Neural crest cell (in vitro differentiated cells): ENCODE measurements around the gene PAK1. TPM values are rescaled to one million over a fixed set of nuclear protein-coding genes. Genes with fewer than 3 reads are reported as not detected.

ENCODE experiments used
- DNase-seq: peaks from one replicate; pipeline ENCODE4 v3.0.0; 2021; ENCODE audit warnings: low read depth, mixed read lengths, low spot score
- H3K27ac Mint-ChIP-seq: one replicate; pipeline ENCODE4 v1.8.0; 2021; ENCODE audit warnings: mild to moderate bottlenecking, mixed read lengths; ENCODE audit not compliant: unreplicated experiment
- H3K27me3 Mint-ChIP-seq: 2 replicates; pipeline ENCODE4 v1.8.0; 2021; ENCODE audit warnings: low read depth, mild to moderate bottlenecking, mixed read lengths
- H3K36me3 Mint-ChIP-seq: 2 replicates; pipeline ENCODE4 v1.8.0; 2021; ENCODE audit warnings: low read depth, mild to moderate bottlenecking, mixed read lengths
- H3K4me1 Mint-ChIP-seq: 2 replicates; pipeline ENCODE4 v1.8.0; 2021; ENCODE audit warnings: mixed read lengths
- H3K4me3 Mint-ChIP-seq: one replicate; pipeline ENCODE4 v1.8.0; 2021; ENCODE audit warnings: mild to moderate bottlenecking, mixed read lengths
- H3K9me3 Mint-ChIP-seq: 2 replicates; pipeline ENCODE4 v1.8.0; 2021; ENCODE audit warnings: mixed read lengths
- CTCF ChIP-seq: fragments of 200-600 bp; sonication (generic); conservative IDR thresholded peaks from 2 replicates; pipeline ENCODE4 v1.5.0; 2021; ENCODE audit warnings: antibody characterized with exemption, mild to moderate bottlenecking
- total RNA-seq: library from RNA; stranded (reverse); gene quantifications from 2 replicates; pipeline ENCODE4 v1.2.1, GENCODE V29; 2021

PAK1 gene
- total RNA-seq, 1 donor from 2014 or later = 60.5 TPM

- no peaks in the 10 kb centered on the region for H3K27me3 Mint-ChIP-seq
- peaks cover 7% of the 10 kb centered on the region for H3K36me3 Mint-ChIP-seq
- no peak overlapping the region for H3K4me3 Mint-ChIP-seq
- no peak for TF ChIP-seq CTCF
- DNase-seq = no peak
- no peaks in the 10 kb centered on the region for H3K9me3 Mint-ChIP-seq
- no peaks in the 10 kb centered on the region for H3K4me1 Mint-ChIP-seq
- H3K27ac Mint-ChIP-seq = no peak overlapping the region
Measured at GRCh38 chr11:77381729-77382665, 91.9 kb downstream of the PAK1 start.

GRCh38 chr11:77379934-77380333 is 94.0 kb downstream of the PAK1 start:
- H3K36me3 Mint-ChIP-seq = peaks cover 7% of the 10 kb centered on the region
- no peaks in the 10 kb centered on the region for H3K27me3 Mint-ChIP-seq

GRCh38 chr11:77379253-77379652 is 94.6 kb downstream of the PAK1 start:
- TF ChIP-seq CTCF = no peak
- Mint-ChIP-seq H3K27ac (no peak overlapping the region), H3K36me3 (peaks cover 5% of the 10 kb centered on the region), H3K4me1 (no peaks in the 10 kb centered on the region), H3K9me3 (no peaks in the 10 kb centered on the region), H3K4me3 (no peak overlapping the region), H3K27me3 (no peaks in the 10 kb centered on the region)
- DNase-seq = no peak

More at GRCh38 chr11:77379934-77380333, 94.0 kb downstream of the PAK1 start:
- Mint-ChIP-seq H3K9me3 (no peaks in the 10 kb centered on the region), H3K27ac (no peak overlapping the region), H3K4me3 (no peak overlapping the region), H3K4me1 (no peaks in the 10 kb centered on the region)
- TF ChIP-seq CTCF = no peak
- DNase-seq = no peak

GRCh38 chr11:77377734-77378133 is 96.2 kb downstream of the PAK1 start:
- DNase-seq = no peak
- Mint-ChIP-seq H3K4me3 (no peak overlapping the region), H3K27me3 (no peaks in the 10 kb centered on the region), H3K4me1 (no peaks in the 10 kb centered on the region), H3K36me3 (peaks cover under 1% of the 10 kb centered on the region), H3K27ac (no peak overlapping the region), H3K9me3 (no peaks in the 10 kb centered on the region)
- TF ChIP-seq CTCF = no peak

- H3K4me3 Mint-ChIP-seq = no peak overlapping the region
- H3K27me3 Mint-ChIP-seq = no peaks in the 10 kb centered on the region
- TF ChIP-seq CTCF = no peak
- DNase-seq = no peak
- H3K27ac Mint-ChIP-seq = no peak overlapping the region
- peaks cover 3% of the 10 kb centered on the region for H3K36me3 Mint-ChIP-seq
- no peaks in the 10 kb centered on the region for H3K4me1 Mint-ChIP-seq
- no peaks in the 10 kb centered on the region for H3K9me3 Mint-ChIP-seq
Measured at GRCh38 chr11:77375107-77375506, 98.8 kb downstream of the PAK1 start.
